CD14-positive monocyte (primary cell): Measurements from ENCODE around the gene GGN. TPM values are rescaled to one million over a fixed set of nuclear protein-coding genes. Genes with fewer than 3 reads are reported as not detected.

ENCODE experiments used
- DNase-seq, 3 donors: peaks; one replicate each; pipeline ENCODE4 v3.0.0-alpha.2; 2011 to 2022
- H2AFZ ChIP-seq: 2 replicates; pipeline ENCODE4 v1.6.0; 2012; ENCODE audit warnings: mild to moderate bottlenecking, low read depth, low read length, inconsistent platforms; ENCODE audit not compliant: insufficient read depth, poor library complexity, severe bottlenecking
- H3K27ac ChIP-seq, 2 donors: 1 replicate in 1 of 2; 2 replicates in 1 of 2; pipeline ENCODE4 v1.5.1; 2012 to 2013; ENCODE audit warnings: low read length in 2 of 2, control low read depth in 1 of 2, inconsistent platforms in 1 of 2, low read depth in 1 of 2, mild to moderate bottlenecking in 1 of 2
- H3K27me3 ChIP-seq, 2 donors: one replicate each; pipeline versions ENCODE4 v1.6.0 to v1.6.1; 2011 to 2013; ENCODE audit warnings: low read length in 2 of 2; ENCODE audit not compliant: control insufficient read depth in 2 of 2, insufficient read depth in 2 of 2
- H3K36me3 ChIP-seq, 2 donors: replicated peaks in 1 of 2; 1 replicate in 1 of 2; 2 replicates in 1 of 2; pipeline versions ENCODE4 v1.5.1 to v1.6.1; 2012 to 2013; ENCODE audit warnings: low read length in 2 of 2, control low read depth in 1 of 2, inconsistent platforms in 1 of 2, mild to moderate bottlenecking in 1 of 2; ENCODE audit not compliant: insufficient read depth in 2 of 2, control insufficient read depth in 1 of 2
- H3K4me1 ChIP-seq, 2 donors: 1 replicate in 1 of 2; 2 replicates in 1 of 2; pipeline versions ENCODE4 v1.5.1 to v1.6.1; 2012 to 2013; ENCODE audit warnings: low read length in 2 of 2, control low read depth in 1 of 2, inconsistent platforms in 1 of 2, mild to moderate bottlenecking in 1 of 2, moderate library complexity in 1 of 2; ENCODE audit not compliant: insufficient read depth in 2 of 2, control insufficient read depth in 1 of 2
- H3K4me2 ChIP-seq: replicated peaks from 2 replicates; pipeline ENCODE3; 2012; ENCODE audit warnings: low read length, moderate library complexity, mild to moderate bottlenecking; ENCODE audit not compliant: poor library complexity, severe bottlenecking; ENCODE audit errors: extremely low read depth
- H3K4me3 ChIP-seq, 3 experiments: fragments of 200-600 bp in 1 of 3; sonication (generic) in 1 of 3; replicated peaks in 1 of 3; 1 replicate in 2 of 3; 2 replicates in 1 of 3; pipeline ENCODE4 v1.5.1; 2011 to 2013; ENCODE audit warnings: low read length in 3 of 3, mild to moderate bottlenecking in 3 of 3, control low read depth in 2 of 3, low read depth in 2 of 3, inconsistent platforms in 1 of 3, moderate library complexity in 1 of 3
- H3K79me2 ChIP-seq: 2 replicates; pipeline ENCODE4 v1.6.0; 2012; ENCODE audit warnings: mild to moderate bottlenecking, control low read depth, inconsistent platforms, low read length, moderate library complexity; ENCODE audit not compliant: insufficient read depth
- H3K9ac ChIP-seq: 2 replicates; pipeline ENCODE4 v1.6.0; 2017; ENCODE audit warnings: low read length, mild to moderate bottlenecking; ENCODE audit not compliant: insufficient read depth, poor library complexity, severe bottlenecking
- H3K9me3 ChIP-seq, 2 donors: replicated peaks in 1 of 2; 1 replicate in 1 of 2; 2 replicates in 1 of 2; pipeline versions ENCODE4 v1.5.1 to v1.6.1; 2012 to 2013; ENCODE audit warnings: low read length in 2 of 2, control low read depth in 1 of 2; ENCODE audit not compliant: control insufficient read depth in 1 of 2, insufficient read depth in 1 of 2
- H4K20me1 ChIP-seq: 2 replicates; pipeline ENCODE4 v1.6.0; 2012; ENCODE audit warnings: mild to moderate bottlenecking, low read length, control low read depth, moderate library complexity; ENCODE audit not compliant: insufficient read depth
- H3K27ac Mint-ChIP-seq, 7 donors: one replicate each; pipeline ENCODE4 v1.8.0; 2020; ENCODE audit warnings: mild to moderate bottlenecking in 7 of 7, mixed read lengths in 7 of 7, moderate library complexity in 6 of 7, inconsistent platforms in 2 of 7
- H3K27me3 Mint-ChIP-seq, 3 donors: one replicate each; pipeline ENCODE4 v1.8.0; 2021 to 2022; ENCODE audit warnings: low read depth in 3 of 3, mild to moderate bottlenecking in 3 of 3, mixed read lengths in 3 of 3, moderate library complexity in 3 of 3, inconsistent platforms in 1 of 3
- H3K36me3 Mint-ChIP-seq, 2 donors: one replicate each; pipeline ENCODE4 v1.8.0; 2020; ENCODE audit warnings: mixed read lengths in 2 of 2, inconsistent platforms in 1 of 2, mild to moderate bottlenecking in 1 of 2
- H3K4me1 Mint-ChIP-seq: one replicate; pipeline ENCODE4 v1.8.0; 2020; ENCODE audit warnings: mild to moderate bottlenecking, mixed read lengths
- H3K4me3 Mint-ChIP-seq, 2 donors: one replicate each; pipeline ENCODE4 v1.8.0; 2020; ENCODE audit warnings: mild to moderate bottlenecking in 2 of 2, mixed read lengths in 2 of 2, moderate library complexity in 1 of 2
- H3K9me3 Mint-ChIP-seq, 7 donors: one replicate each; pipeline ENCODE4 v1.8.0; 2020 to 2022; ENCODE audit warnings: mixed read lengths in 7 of 7, mild to moderate bottlenecking in 6 of 7, moderate library complexity in 6 of 7, inconsistent platforms in 2 of 7
- CTCF ChIP-seq: fragments of 200-600 bp; IDR thresholded peaks from one replicate; pipeline ENCODE4 v1.8.0; 2022; ENCODE audit warnings: antibody characterized with exemption, mild to moderate bottlenecking
- WGBS: methylation state at CpG from one replicate; pipeline ENCODE4 v1.1.5; 2013; ENCODE audit warnings: missing lambda C conversion rate; ENCODE audit not compliant: insufficient coverage; 5-methylcytosine and 5-hydroxymethylcytosine counted together
- intact Hi-C, 2 donors: fragments of 100-400 bp; cut with micrococcal nuclease; formaldehyde crosslinking; loops; one replicate each; pipeline versions ENCODE4 v1.15.0 to v1.15.1; 2023
- polyA plus RNA-seq, 3 donors: library from polyadenylated mRNA; depleted of rRNA in 1 of 3; unstranded in 2 of 3; stranded (reverse) in 1 of 3; fragments of 300-500 nt in 2 of 3; fragments of >200 nt in 1 of 3; fragmentation: Illumina TruSeq in 2 of 3; gene quantifications; 1 replicate in 2 of 3; 2 replicates in 1 of 3; pipeline ENCODE4 v1.2.3, GENCODE V29; 2012 to 2021

The GGN gene
- polyA plus RNA-seq, 3 donors: 0.12 to 0.56 TPM; not detected in 1

- peaks cover 13 to 26% (median 21%) of the 10 kb centered on the region in 3 donors for H3K27me3 Mint-ChIP-seq
- H3K9ac ChIP-seq: no peak overlapping the region
- no peak overlapping the region for H3K27ac ChIP-seq
- no peaks in the 10 kb centered on the region for H3K9me3 ChIP-seq
- H3K36me3 Mint-ChIP-seq: no peaks in the 10 kb centered on the region
- 83% methylated on average over 7 of the region's 9 CpGs for WGBS
- no peak for TF ChIP-seq CTCF
- H3K27ac Mint-ChIP-seq: no peak overlapping the region
- H3K4me1 Mint-ChIP-seq: no peaks in the 10 kb centered on the region
- H2AFZ ChIP-seq: no peak overlapping the region
- no peak for DNase-seq
- peaks cover 0 to 3% (median 0%) of the 10 kb centered on the region in 7 donors for H3K9me3 Mint-ChIP-seq
- H3K4me3 ChIP-seq: no peak overlapping the region
- H3K36me3 ChIP-seq: no peaks in the 10 kb centered on the region
- H3K4me2 ChIP-seq: no peak overlapping the region
- no peaks in the 10 kb centered on the region for H3K79me2 ChIP-seq
- no peaks in the 10 kb centered on the region for H4K20me1 ChIP-seq
- no peak overlapping the region for H3K4me3 Mint-ChIP-seq
- peaks cover 0 to 6% of the 10 kb centered on the region in 2 donors for H3K27me3 ChIP-seq
- intact Hi-C loops: no loop called here
- H3K4me1 ChIP-seq: no peaks in the 10 kb centered on the region
Observed at GRCh38 chr19:38351865-38352395, 35.9 kb downstream of the GGN start.

GRCh38 chr19:38350883-38351282 is 37.0 kb downstream of the GGN start:
- no peaks in the 10 kb centered on the region for H3K4me1 Mint-ChIP-seq
- intact Hi-C loops: no loop called here
- no peak overlapping the region for H3K9ac ChIP-seq
- no peaks in the 10 kb centered on the region for H3K36me3 ChIP-seq
- 100% methylated on average over 2 of the region's 3 CpGs for WGBS
- no peak overlapping the region for H3K4me3 Mint-ChIP-seq
- no peak overlapping the region for H3K27ac ChIP-seq
- H3K4me1 ChIP-seq: no peaks in the 10 kb centered on the region
- H3K27ac Mint-ChIP-seq: peak overlapping the region in 1 of 7 donors; percentile 20
- H3K79me2 ChIP-seq: no peaks in the 10 kb centered on the region
- H3K4me3 ChIP-seq: no peak overlapping the region
- H4K20me1 ChIP-seq: no peaks in the 10 kb centered on the region
- H3K36me3 Mint-ChIP-seq: peaks cover 0 to 6% of the 10 kb centered on the region in 2 donors
- peaks cover 13 to 21% (median 19%) of the 10 kb centered on the region in 3 donors for H3K27me3 Mint-ChIP-seq
- H2AFZ ChIP-seq: no peak overlapping the region
- no peak overlapping the region for H3K4me2 ChIP-seq
- DNase-seq: no peak
- no peak for TF ChIP-seq CTCF
- H3K9me3 ChIP-seq: no peaks in the 10 kb centered on the region
- H3K27me3 ChIP-seq: peaks cover 0 to 2% of the 10 kb centered on the region in 2 donors
- peaks cover 0 to 3% (median 0%) of the 10 kb centered on the region in 7 donors for H3K9me3 Mint-ChIP-seq
